T-helper 17 cell (primary cell): ENCODE data around the gene ZNF341. TPM values are rescaled to one million over a fixed set of nuclear protein-coding genes. Genes with fewer than 3 reads are reported as not detected.
"Not testable (repeated sequence)": the region's sequence is repeated elsewhere in the genome, so short reads cannot be mapped to it uniquely, and the experiment has no call there.

Experiments
- ATAC-seq: fragments of 150-1000 bp; cut with Tn5 transposase; 2 replicates; pipeline ENCODE4 v1.10.0; 2021; ENCODE audit warnings: mild to moderate bottlenecking, moderate library complexity
- DNase-seq, 3 donors: peaks; one replicate each; pipeline versions ENCODE4 v3.0.0 to v3.0.0-alpha.2; 2020 to 2021
- H3K9me3 ChIP-seq: one replicate; pipeline ENCODE4 v1.7.0; 2013; ENCODE audit warnings: low read length, mild to moderate bottlenecking; ENCODE audit not compliant: control insufficient read depth, poor library complexity, severe bottlenecking
- H3K27ac Mint-ChIP-seq: one replicate; pipeline ENCODE4 v1.8.0; 2022; ENCODE audit warnings: mild to moderate bottlenecking, moderate library complexity, mixed read lengths
- H3K27me3 Mint-ChIP-seq: one replicate; pipeline ENCODE4 v1.8.0; 2022; ENCODE audit warnings: mixed read lengths
- H3K36me3 Mint-ChIP-seq: one replicate; pipeline ENCODE4 v1.8.0; 2022; ENCODE audit warnings: low read depth, mixed read lengths
- H3K4me1 Mint-ChIP-seq: one replicate; pipeline ENCODE4 v1.8.0; 2022; ENCODE audit warnings: mild to moderate bottlenecking, mixed read lengths
- H3K4me3 Mint-ChIP-seq: one replicate; pipeline ENCODE4 v1.8.0; 2022; ENCODE audit warnings: mild to moderate bottlenecking, moderate library complexity, mixed read lengths
- total RNA-seq, 4 donors: library from RNA in 2 of 4; stranded (reverse) in 2 of 4; gene quantifications; one replicate each; pipeline ENCODE4 v1.2.3 and lab custom pipeline; 2022 to 2026

Gene ZNF341
- total RNA-seq, 2 donors from 2014 or later, result 4.0 to 4.2 TPM

- Mint-ChIP-seq H3K4me3 (no peak overlapping the region), H3K27ac (no peak overlapping the region), H3K4me1 (peaks cover 8% of the 10 kb centered on the region), H3K27me3 (no peaks in the 10 kb centered on the region), H3K36me3 (no peaks in the 10 kb centered on the region)
- DNase-seq (no peak), ATAC-seq (no peak)
- no peaks in the 10 kb centered on the region for H3K9me3 ChIP-seq
Measured at GRCh38 chr20:33693741-33694638, 37.8 kb upstream of the ZNF341 start.

- DNase-seq (no peak), ATAC-seq (no peak)
- no peak overlapping the region for H3K4me3 Mint-ChIP-seq
- peaks cover 6% of the 10 kb centered on the region for H3K4me1 Mint-ChIP-seq
- no peaks in the 10 kb centered on the region for H3K9me3 ChIP-seq
- no peaks in the 10 kb centered on the region for H3K27me3 Mint-ChIP-seq
- H3K27ac Mint-ChIP-seq, result peak overlapping the region; percentile 51
- no peaks in the 10 kb centered on the region for H3K36me3 Mint-ChIP-seq
Measured at GRCh38 chr20:33694639-33695012, 37.2 kb upstream of the ZNF341 start.

- H3K27ac Mint-ChIP-seq, result no peak overlapping the region
- H3K27me3 Mint-ChIP-seq, result no peaks in the 10 kb centered on the region
- no peak for DNase-seq
- H3K9me3 ChIP-seq, result no peaks in the 10 kb centered on the region
- no peak overlapping the region for H3K4me3 Mint-ChIP-seq
- H3K36me3 Mint-ChIP-seq, result no peaks in the 10 kb centered on the region
- no peak for ATAC-seq
- H3K4me1 Mint-ChIP-seq, result no peaks in the 10 kb centered on the region
Measured at GRCh38 chr20:33696448-33696847, 35.3 kb upstream of the ZNF341 start.

GRCh38 chr20:33697129-33697528 is 34.7 kb upstream of the ZNF341 start:
- Mint-ChIP-seq H3K4me1 (no peaks in the 10 kb centered on the region), H3K36me3 (no peaks in the 10 kb centered on the region), H3K27ac (no peak overlapping the region), H3K4me3 (no peak overlapping the region), H3K27me3 (no peaks in the 10 kb centered on the region)
- H3K9me3 ChIP-seq, result no peaks in the 10 kb centered on the region
- DNase-seq (no peak), ATAC-seq (no peak)

GRCh38 chr20:33698966-33699365 is 32.8 kb upstream of the ZNF341 start:
- ATAC-seq, H3K27me3 Mint-ChIP-seq, H3K4me1 Mint-ChIP-seq: not testable (repeated sequence)

DNA sequence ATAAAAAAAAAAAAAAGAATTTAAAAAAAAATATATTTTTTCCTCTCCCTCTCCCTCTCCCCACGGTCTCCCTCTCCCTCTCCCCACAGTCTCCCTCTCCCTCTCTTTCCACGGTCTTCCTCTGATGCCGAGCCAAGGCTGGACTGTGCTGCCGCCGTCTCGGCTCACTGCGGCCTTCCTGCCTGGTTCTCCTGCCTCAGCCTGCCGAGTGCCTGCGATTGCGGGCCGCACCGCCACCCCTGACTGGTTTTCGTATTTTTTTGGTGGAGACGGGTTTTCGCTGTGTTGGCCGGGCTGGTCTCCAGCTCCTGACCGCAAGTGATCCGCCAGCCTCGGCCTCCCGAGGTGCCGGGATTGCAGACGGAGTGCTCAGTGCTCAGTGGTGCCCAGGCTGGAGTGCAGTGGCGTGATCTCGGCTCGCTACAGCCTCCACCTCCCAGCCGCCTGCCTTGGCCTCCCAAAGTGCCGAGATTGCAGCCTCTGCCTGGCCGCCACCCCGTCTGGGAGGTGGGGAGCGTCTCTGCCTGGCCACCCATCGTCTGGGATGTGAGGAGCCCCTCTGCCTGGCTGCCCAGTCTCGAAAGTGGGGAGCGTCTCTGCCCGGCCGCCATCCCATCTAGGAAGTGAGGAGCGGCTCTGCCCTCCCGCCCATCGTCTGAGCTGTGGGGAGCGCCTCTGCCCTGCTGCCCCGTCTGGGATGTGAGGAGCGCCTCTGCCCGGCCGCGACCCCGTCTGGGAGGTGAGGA is 30.9 kb upstream of the ZNF341 start:
- H3K36me3 Mint-ChIP-seq, H3K27me3 Mint-ChIP-seq, H3K4me3 Mint-ChIP-seq, H3K4me1 Mint-ChIP-seq, H3K27ac Mint-ChIP-seq, H3K9me3 ChIP-seq, DNase-seq, ATAC-seq: not testable (repeated sequence)

More at GRCh38 chr20:33698966-33699365, 32.8 kb upstream of the ZNF341 start:
- H3K27ac Mint-ChIP-seq, DNase-seq, H3K36me3 Mint-ChIP-seq, H3K9me3 ChIP-seq, H3K4me3 Mint-ChIP-seq: not testable (repeated sequence)

DNA sequence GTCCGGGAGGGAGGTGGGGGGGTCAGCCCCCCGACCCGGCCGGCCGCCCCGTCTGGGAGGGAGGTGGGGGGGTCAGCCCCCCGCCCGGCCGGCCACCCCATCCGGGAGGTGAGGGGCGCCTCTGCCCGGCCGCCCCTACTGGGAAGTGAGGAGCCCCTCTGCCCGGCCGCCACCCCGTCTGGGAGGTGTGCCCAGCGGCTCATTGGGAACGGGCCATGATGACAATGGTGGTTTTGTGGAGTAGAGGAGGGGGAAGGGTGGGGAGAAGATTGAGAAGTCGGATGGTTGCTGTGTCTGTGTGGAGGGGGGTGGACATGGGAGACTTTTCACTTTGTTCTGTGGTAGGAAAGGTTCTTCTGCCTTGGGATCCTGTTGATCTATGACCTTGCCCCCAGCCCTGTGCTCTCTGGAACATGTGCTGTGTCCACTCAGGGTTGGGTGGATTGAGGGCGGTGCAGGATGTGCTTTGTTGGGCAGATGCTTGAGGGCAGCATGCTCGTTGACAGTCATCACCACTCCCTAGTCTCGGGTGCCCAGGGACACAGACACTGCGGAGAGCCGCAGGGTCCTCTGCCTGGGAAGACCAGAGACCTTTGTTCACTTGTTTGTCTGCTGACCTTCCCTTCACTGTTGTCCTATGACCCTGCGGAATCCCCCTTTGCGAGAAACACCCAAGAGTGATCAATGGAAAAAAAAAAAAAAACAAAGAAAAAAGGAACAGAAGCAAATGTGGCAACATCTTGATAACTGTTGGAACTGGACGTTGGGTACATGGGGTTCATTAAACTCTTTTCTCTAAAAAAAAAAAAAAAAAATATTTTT is 30.0 kb upstream of the ZNF341 start:
- no peak overlapping the region for H3K27ac Mint-ChIP-seq
- no peaks in the 10 kb centered on the region for H3K27me3 Mint-ChIP-seq
- peaks cover 3% of the 10 kb centered on the region for H3K4me1 Mint-ChIP-seq
- ATAC-seq (no peak), DNase-seq (no peak)
- no peak overlapping the region for H3K4me3 Mint-ChIP-seq
- H3K9me3 ChIP-seq, result no peaks in the 10 kb centered on the region
- no peaks in the 10 kb centered on the region for H3K36me3 Mint-ChIP-seq

GRCh38 chr20:33702861-33703260 is 28.9 kb upstream of the ZNF341 start:
- H3K4me1 Mint-ChIP-seq, result peaks cover 3% of the 10 kb centered on the region
- no peaks in the 10 kb centered on the region for H3K9me3 ChIP-seq
- H3K36me3 Mint-ChIP-seq, result no peaks in the 10 kb centered on the region
- peak overlapping the region; percentile 50 for H3K4me3 Mint-ChIP-seq
- DNase-seq (no peak), ATAC-seq (no peak)
- H3K27ac Mint-ChIP-seq, result no peak overlapping the region
- no peaks in the 10 kb centered on the region for H3K27me3 Mint-ChIP-seq

- H3K27ac Mint-ChIP-seq, result peak overlapping the region; percentile 21
Measured at GRCh38 chr20:33703498-33704137, 28.2 kb upstream of the ZNF341 start.

DNA sequence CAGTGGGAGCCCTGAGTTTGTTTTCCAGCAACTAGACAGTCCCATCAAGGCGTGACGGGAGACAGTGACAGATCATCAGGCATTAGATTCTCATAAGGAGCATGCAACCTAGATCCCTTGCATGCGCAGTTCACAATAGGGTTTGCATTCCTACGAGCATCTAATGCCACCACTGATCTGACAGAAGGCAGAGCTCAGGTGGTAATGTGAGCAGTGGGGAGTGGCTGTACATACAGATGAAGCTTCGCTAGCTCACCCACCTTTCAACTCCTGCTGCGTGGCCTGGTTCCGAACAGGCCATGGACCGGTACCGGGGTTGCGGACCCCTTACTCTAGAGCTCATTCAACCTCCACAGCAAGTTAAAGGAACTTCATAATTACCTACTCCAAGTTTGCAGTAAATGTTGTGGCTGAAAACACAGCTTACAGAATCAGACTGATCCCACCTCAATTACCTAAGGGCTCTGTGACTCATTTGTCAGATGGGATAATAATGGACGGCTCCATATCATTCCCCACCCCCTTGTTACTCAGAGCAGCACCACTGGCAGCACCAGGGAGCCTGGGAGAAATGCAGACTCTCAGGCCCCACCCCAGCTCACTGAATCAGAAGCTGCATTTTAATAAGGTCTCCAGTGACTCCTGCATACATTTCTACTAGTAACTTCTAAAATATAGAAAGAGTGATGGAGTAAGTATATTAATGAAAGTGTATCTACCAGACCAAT is 27.4 kb upstream of the ZNF341 start:
- peaks cover 4% of the 10 kb centered on the region for H3K4me1 Mint-ChIP-seq
- H3K27ac Mint-ChIP-seq, result no peak overlapping the region
- no peak overlapping the region for H3K4me3 Mint-ChIP-seq
- no peak for ATAC-seq
- DNase-seq, result no peak
- no peaks in the 10 kb centered on the region for H3K27me3 Mint-ChIP-seq
- H3K9me3 ChIP-seq, result no peaks in the 10 kb centered on the region
- no peaks in the 10 kb centered on the region for H3K36me3 Mint-ChIP-seq

More at GRCh38 chr20:33703498-33704137, 28.2 kb upstream of the ZNF341 start:
- H3K9me3 ChIP-seq, result no peaks in the 10 kb centered on the region
- no peak for ATAC-seq
- Mint-ChIP-seq H3K4me3 (no peak overlapping the region), H3K36me3 (no peaks in the 10 kb centered on the region), H3K4me1 (peaks cover 3% of the 10 kb centered on the region), H3K27me3 (no peaks in the 10 kb centered on the region)
- DNase-seq, result no peak

GRCh38 chr20:33707668-33708067 is 24.1 kb upstream of the ZNF341 start:
- no peak for DNase-seq
- peaks cover 17% of the 10 kb centered on the region for H3K4me1 Mint-ChIP-seq
- H3K9me3 ChIP-seq, result no peaks in the 10 kb centered on the region
- ATAC-seq, result no peak
- H3K36me3 Mint-ChIP-seq, result peaks cover 6% of the 10 kb centered on the region
- H3K27me3 Mint-ChIP-seq, result no peaks in the 10 kb centered on the region
- H3K27ac Mint-ChIP-seq, result no peak overlapping the region
- no peak overlapping the region for H3K4me3 Mint-ChIP-seq

DNA sequence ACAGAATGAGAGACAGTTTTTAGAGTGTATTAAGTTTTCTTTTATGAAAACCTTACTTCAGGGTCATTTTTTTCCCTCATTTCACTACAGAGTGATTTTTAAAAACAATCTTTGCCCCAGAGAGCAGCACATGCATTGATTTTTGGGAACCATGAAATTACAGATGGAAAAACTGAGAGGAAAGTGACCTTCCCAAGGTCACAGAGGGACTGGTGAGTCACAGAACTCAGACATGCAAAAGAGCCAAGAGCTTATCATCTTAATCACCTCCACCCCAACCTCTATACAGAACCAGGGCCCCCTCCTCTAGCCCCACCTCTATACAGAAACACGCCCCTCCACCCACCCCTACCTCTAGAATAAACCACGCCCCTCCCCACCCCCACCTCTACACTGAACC is 22.4 kb upstream of the ZNF341 start:
- H3K36me3 Mint-ChIP-seq, result peaks cover 16% of the 10 kb centered on the region
- no peak overlapping the region for H3K4me3 Mint-ChIP-seq
- ATAC-seq (no peak), DNase-seq (no peak)
- H3K27ac Mint-ChIP-seq, result no peak overlapping the region
- H3K9me3 ChIP-seq, result no peaks in the 10 kb centered on the region
- no peaks in the 10 kb centered on the region for H3K27me3 Mint-ChIP-seq
- H3K4me1 Mint-ChIP-seq, result peaks cover 21% of the 10 kb centered on the region
